Dermis microvascular lymphatic vessel endothelial cell (primary cell): ENCODE measurements around the gene MOGAT1. TPM values are rescaled to one million over a fixed set of nuclear protein-coding genes. Genes with fewer than 3 reads are reported as not detected.
"Not testable (repeated sequence)": the region's sequence is repeated elsewhere in the genome, so short reads cannot be mapped to it uniquely, and the experiment has no call there.

ENCODE experiments used
- DNase-seq, 2 donors: peaks; one replicate each; pipeline versions ENCODE4 v3.0.0 to v3.0.0-alpha.2; 2010; ENCODE audit warnings: low read depth in 2 of 2
- total RNA-seq: library from RNA; depleted of rRNA; stranded (reverse); fragments of >200 nt; gene quantifications from 2 replicates; pipeline ENCODE4 v1.2.1, GENCODE V29; 2014

MOGAT1 gene
- total RNA-seq, 1 donor from 2014 or later, result not detected

DNA sequence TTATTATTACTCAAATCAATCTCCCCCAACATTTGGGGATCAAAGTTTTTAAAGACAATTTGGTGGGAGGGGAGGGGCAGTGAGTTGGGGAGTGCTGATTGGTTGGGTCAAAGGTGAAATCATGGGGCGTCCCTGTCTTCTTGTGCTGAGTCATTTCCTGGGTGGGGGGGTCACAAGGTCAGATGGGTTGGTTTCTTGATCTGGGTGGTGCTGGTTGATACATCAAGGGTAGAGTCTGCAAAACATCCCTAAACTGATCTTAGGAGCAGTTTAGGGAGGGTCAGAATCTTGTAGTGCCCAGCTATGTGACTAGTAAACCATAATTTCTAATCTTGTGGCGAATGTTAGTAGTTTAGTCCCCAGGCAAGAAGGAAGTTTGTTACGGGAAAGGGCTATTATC lies 67.4 kb downstream of the MOGAT1 start:
- DNase-seq, result no peak

DNA sequence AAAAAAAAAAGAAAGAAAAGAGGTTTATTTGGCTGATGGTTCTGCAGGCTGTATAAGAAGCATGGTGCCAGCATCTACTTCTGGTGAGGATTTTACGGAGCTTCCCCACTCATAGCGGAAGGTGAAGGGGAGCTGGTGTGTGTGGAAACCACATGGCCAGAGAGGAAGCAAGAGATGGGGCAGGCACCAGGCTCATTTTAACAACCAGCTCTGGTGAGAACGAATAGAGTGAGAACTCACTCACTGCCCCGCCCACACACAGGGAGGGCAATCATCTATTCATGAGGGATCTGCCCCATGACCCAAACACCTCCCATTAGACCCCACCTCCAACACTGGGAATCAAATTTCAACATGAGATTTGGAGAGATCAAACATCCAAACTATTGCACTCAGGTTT lies 68.5 kb downstream of the MOGAT1 start:
- no peak for DNase-seq

DNA sequence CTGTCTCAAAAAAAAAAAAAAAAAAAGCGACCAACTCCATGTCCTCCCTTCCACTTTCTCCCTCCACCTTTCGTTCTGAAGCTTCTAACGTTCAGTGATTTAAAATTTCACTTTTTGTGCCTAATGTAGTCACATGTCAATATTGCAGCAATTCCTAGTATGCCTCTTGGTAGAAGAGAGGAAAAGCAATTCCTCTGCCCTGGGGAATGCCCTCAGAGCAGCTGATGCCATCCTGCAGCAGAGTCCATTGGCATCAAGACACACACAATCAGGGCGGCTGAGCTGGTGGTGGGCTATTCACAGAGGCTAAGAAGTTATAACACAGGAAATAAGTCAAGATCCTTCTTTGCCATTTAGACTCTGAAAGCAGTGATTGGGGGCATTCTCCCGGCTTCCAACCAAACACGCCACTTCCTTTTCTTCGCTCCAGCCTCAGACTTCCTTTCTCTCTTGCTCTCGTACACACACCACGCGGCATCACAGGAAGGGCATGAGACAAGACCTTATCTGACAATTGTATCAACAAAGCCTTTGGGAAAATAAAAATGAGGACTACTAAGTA lies 71.9 kb downstream of the MOGAT1 start:
- DNase-seq, result peak in 1 of 2 donors; percentile 70

DNA sequence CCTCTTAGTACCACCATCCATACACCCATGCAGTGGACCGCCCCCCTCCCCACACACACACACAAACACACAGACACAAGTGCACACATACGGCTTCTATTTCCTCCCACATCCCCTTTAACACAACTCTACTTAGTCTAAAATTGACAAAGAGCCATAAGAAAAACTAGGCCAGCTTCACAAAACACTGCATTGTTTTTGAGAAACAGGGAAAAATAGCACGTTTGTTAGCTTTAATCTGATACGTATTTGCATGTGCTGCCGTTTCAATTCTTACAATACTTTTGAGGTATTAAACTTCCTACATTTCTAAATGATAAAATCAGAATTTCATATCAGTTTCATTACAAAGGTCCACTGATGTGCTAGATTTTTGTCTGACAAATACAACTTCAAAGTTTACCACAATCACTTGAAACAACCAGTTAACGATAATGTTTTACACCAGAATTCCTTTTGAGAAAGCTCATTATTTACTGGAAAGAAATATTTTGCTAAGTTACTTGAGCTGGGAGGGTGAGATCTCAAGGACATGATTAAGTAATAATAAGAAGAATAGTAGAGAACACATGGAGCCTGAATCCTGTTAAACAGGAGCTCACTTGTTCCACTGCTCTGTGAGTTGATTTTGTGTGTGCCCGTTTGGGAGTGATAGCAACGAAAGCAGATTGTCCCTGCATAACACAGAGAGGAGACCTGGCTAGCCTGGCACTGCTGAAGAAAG lies 74.5 kb downstream of the MOGAT1 start:
- DNase-seq, result no peak

DNA sequence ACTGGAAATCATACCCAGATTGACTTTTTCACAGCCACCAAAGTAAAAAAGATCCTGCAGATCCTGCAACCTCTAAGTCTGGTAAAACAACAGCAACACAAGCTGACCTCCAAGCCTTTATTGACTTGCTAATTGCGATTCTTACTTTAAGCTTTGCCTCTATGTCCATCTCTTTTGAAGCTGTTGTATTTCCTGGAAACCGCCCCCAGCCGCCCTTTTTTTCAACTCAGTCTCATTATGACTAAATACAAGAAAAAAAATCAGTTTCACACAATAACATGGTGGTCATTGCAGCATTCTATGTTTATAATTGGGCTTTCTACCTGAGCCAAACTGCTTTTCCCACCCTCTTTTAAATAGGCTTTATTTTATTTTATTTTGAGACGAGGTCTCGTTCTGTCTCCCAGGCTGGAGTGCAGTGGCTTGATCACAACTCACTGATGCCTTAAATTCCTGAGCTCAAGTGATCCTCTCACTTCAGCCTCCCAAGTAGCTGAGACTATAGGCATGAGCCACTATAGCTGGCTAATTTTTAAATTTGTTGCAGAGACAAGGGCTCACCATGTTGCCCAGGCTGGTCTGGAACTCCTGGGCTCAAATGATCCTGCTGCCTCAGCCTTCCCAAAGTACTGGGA lies 76.2 kb downstream of the MOGAT1 start:
- DNase-seq, result no peak

DNA sequence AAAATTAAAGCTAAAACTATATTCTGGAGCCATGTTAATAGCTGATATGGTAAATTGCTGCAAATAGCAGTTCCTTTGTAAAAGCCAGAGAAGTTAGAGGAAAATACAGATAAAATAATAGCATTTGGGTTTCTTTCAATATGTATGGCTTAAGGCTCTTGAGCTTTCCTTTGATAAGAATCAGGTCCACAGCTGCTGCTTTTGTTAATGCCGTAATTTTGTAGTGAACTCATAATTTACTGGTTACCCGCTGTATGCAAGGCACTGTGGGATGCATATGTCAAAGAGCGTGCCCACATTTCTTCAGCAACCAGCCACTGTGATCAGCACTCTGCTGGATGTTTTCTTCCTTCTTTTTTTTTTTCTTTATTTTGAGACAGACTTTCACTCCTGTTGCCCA lies 79.1 kb downstream of the MOGAT1 start:
- no peak for DNase-seq

DNA sequence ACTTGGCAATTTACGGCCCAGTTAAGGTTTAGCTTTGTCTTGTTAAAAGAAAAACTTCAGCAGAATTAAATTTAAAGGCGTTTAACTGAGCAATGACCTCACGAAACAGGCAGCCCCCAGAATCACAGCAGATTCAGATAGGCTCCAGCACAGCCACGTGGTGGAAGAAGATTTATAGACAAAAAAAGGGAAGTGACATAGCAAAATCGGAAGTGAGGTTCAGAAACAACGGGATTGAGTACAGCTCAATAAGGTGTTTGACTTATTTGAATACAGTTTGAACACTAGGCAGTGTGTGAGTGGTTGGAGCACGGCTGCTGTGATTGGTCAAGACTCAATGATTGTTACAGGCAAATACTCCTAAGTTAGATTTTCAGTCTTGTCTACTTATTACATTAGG lies 79.8 kb downstream of the MOGAT1 start:
- no peak for DNase-seq

DNA sequence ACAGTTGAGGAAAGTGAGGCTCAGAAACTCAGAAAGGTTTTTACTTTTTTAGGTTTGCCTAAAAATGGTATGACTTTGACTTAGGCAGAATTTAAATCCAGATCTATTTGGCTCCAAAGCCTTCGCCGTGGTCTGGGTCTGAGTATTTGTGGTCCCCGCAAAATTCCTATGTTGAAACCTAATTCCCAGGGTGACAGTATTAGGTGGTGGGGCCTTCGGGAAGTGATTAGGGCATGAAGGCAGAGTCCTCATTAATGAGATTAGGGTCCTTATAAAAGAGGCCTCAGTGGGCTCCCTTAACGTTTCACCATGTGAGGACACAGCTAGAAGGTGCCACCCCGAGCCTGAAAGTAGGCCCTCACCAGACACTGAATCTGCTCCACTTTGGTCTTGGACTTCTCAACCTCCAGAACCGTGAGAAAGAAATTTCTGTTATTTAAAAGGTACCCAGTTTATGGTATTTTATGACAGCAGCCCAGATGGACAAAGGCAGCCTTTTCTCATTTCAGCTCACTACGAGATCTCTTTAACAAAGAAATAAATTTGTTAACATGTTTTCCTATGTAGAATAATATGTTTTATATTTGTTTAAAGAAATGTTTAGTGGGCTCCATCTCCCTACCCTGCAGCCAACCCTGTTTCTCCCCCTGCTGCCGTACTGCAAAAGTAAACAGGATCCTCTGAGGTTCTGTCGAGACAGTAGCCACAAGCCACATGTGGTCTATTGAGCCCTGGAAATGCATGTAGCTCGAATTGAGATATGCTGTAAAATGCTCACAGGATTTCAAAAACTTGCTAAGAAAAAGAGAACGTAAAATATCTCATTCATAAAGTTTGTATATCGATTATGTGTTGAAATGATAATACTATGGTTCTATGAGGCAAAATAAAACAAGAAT lies 80.6 kb downstream of the MOGAT1 start:
- no peak for DNase-seq

DNA sequence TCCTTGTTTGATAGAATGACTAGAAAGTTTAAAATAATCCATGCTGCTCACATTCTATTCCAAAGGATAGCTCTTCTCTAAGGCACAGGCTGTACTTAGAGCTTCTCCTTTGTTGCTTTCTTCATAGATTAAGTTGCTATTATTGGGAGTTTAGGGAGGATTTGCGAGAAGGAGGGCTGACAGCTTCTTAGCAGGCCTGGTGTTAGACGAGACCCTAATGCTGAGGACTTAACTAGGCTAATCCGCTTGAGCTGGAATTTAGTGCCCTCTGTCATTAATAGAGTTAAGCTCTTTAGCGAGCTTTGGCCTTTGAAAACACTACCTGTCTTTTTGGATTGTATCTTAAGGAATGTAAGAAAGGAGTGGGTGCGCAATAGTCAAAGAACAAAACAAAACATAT lies 81.3 kb downstream of the MOGAT1 start:
- DNase-seq, result no peak

DNA sequence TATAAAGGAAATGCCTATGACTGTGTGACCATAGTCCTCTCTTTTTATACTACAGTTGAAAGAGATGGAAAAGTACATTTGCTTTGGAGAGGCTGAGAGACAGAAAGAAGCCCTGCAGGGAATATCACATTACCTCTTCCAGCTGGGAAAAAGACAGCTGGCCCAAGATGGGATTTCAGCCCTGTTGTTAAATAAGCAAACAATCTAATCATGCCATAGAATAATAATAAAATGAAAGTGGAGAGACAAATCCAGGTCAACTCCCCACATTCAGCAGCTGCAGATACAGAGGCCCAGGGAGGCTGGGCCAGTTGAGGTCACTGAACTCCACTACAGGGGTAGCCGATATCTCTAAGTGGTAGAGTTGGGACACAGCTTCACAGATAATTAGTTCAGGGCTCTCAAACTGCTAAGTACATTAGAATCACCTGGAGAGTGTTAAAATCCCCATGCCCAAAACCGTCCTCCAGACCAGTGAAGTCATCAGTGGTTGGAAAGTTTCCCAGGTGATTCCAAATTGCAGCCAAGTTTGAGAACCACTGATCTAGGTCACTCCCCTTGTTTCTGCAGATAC lies 81.9 kb downstream of the MOGAT1 start:
- DNase-seq, result no peak

DNA sequence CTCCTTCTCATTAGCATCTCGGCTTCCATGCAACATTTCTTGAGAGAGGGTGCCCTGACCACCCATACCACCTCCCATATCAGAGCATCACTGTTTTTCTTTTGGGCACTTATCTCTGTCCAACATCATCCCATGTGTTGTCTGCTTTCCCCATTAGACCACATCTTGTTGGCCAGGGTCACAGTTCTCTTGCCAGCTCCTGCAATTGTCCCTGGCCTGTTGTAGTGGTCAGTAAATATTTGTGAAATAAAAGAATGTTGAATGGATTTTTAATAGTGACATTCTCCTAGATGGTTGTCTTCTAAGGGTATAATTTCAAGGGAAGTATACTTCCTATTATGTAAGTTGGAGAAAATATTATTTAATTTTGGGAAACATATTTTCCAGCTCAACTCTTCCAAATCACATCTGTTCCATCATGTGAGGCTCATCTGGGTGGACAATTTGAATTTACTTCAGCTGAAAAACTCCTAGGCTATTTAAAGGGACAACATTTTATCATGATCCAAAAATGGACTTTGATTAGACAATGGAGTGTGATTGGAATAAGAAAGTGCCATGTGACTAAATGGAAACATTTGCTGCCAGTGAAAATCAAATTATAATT lies 83.0 kb downstream of the MOGAT1 start:
- no peak for DNase-seq

DNA sequence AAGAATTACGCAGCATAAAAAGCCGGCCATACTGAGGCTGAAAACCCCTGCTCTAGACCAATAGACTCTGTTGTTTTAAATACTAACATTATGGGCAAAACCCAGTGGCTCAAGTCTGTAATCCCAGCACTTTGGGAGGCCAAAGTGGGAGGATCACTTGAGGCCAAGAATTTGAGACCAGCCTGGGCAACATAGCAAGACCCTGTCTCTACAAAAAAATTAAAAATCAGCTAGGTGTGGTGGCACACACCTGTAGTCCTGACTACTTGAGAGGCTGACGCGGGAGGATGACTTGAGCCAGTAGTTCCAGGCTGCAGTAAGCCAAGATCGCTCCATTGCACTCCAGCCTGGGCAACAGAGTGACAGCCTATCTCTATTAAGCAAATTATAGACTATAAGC lies 84.1 kb downstream of the MOGAT1 start:
- not testable (repeated sequence) for DNase-seq

DNA sequence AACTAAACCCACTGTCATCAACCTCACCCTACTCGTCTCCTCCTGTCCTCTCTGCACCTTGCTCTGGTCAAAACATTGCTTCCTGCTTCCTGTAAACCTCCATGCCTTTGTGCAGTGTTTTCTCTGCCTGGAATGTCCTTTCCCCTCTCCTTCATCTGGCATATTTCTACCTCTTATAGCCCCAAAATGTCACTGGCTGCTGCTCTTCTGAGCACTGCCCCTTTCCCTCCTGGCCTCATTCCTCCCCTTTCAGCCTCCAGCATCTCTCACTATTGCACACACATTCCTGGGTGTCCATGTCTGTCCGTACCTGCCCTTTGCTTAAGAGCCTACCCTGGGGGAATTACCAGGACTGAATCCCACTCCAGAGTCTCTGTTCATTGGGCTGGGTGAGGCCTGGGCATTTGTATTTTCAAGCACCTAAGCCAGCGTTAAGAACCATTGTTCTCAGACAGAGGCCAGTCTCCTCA lies 84.9 kb downstream of the MOGAT1 start:
- DNase-seq, result no peak

DNA sequence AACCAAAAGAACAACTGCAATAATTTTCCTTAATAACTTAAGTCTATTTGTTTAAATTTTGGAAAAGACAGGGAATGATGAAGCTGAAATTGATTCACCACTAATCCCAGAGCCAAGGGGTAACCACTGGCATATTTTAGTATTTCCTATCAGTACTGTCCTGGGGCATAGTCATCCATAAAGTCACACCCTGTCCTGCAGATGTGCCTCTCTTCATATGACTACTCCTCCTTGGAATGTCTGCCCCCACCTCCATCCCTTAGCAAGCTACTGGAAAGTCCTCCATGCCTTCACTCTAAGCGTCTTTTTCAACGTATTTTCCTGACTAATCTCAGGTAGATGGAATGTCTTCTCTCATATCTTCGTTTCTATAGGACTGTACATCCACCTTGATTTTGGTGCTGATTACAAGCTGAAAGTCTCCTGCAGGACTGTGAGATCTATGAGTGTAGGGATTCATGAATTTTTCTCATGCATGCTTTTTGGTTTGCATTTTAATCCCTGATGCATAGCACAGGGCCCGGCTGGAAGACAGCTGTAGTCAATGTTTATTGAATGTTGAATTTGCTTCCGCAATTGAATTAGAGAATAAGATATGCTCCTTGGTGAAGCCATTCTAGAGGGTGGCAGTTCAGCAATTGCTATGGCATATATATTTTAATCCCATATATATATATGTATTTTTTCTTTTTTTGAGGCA lies 85.6 kb downstream of the MOGAT1 start:
- no peak for DNase-seq

Other genes starting within 250 kb of the MOGAT1 start
- not detected in 2 replicates for gene SGPP2, start 247.1 kb upstream of the MOGAT1 start, total RNA-seq
- 8.2 and 9.6 TPM in 2 replicates for gene FARSB, start 15.6 kb upstream of the MOGAT1 start, total RNA-seq
- 105 and 136 TPM in 2 replicates for gene ACSL3, start 189.4 kb downstream of the MOGAT1 start, total RNA-seq